ENCODE measurements around the gene SLC16A9. TPM values are rescaled to one million over a fixed set of nuclear protein-coding genes. Genes with fewer than 3 reads are reported as not detected.
"Not testable (repeated sequence)": the region's sequence is repeated elsewhere in the genome, so short reads cannot be mapped to it uniquely, and the experiment has no call there.

SLC16A9 gene
- polyA plus RNA-seq, 1 donor, result 2.6 TPM

DNA sequence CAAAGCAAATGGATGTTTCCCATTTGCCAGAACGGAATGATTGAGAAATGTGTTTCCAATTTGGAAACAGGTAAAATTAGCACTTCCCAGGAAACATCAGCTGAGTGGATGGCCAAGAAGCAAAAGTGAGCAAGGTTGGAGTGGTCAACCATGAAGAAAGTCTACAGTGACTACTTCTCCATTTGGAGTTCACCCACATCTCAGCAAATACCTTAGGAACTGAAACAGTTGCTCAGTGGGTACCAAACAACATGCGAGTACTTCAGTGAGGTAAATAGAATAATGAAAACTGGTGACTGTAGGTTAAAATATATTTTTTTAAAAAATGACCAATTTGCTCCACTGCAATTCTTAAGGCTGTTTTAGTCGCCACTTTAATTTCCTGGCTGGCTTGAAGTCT lies 57.7 kb downstream of the SLC16A9 start:
- H3K4me1 ChIP-seq (ENCODE audit: control insufficient read depth, insufficient read depth, low read length), result no peaks in the 10 kb centered on the region
- no peak for DNase-seq
- no peak overlapping the region for H3K4me3 ChIP-seq (ENCODE audit: low read length)
- H3K36me3 ChIP-seq (ENCODE audit: control insufficient read depth, insufficient read depth, low read length), result no peaks in the 10 kb centered on the region
- WGBS (ENCODE audit: insufficient coverage, low lambda C conversion rate), result 100% methylated on average over 1 of the region's 3 CpGs
- H3K27me3 ChIP-seq (ENCODE audit: control insufficient read depth, insufficient read depth, low read length), result no peaks in the 10 kb centered on the region
- no peak overlapping the region for H3K27ac ChIP-seq (ENCODE audit: low read length)
- no peaks in the 10 kb centered on the region for H3K9me3 ChIP-seq (ENCODE audit: control insufficient read depth, low read depth, low read length)

DNA sequence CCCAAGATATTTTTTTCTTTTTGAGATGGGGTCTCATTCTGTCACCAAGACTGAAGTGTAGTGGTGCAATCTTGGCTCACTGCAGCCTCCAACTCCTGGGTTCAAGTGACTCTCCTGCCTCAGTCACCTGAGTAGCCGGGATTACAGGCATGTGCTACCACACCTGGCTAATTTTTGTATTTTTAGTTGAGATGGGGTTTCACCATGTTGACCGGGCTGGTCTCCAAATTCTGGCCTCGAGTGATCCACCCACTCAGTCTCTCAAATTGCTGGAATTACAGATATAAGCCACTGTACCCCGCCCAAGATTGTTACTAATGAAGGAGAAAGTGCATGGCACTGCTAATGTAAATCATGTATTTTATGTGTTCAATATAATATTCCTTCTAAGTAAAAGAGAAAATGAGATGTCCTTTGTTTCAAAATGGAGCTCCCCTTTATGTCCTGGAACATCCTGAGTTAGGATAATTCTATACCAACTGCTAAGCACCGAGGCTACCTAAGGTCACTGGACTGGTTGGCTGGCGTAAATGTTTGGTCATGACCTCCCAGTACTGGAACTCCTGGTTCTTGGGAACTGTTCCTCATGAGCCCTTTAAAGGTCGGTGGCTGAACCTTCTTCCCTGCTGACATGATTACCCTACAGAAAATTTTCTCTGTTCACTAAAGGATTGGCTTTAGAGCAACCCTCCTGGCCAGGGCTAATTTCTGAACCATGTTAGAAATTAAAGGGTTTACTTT lies 59.9 kb downstream of the SLC16A9 start:
- Histone ChIP-seq H3K27ac (ENCODE audit: low read length) (no peak overlapping the region), H3K27me3 (ENCODE audit: control insufficient read depth, insufficient read depth, low read length) (no peaks in the 10 kb centered on the region), H3K9me3 (ENCODE audit: control insufficient read depth, low read depth, low read length) (peaks cover 6% of the 10 kb centered on the region), H3K4me1 (ENCODE audit: control insufficient read depth, insufficient read depth, low read length) (no peaks in the 10 kb centered on the region), H3K4me3 (ENCODE audit: low read length) (no peak overlapping the region), H3K36me3 (ENCODE audit: control insufficient read depth, insufficient read depth, low read length) (no peaks in the 10 kb centered on the region)
- DNase-seq, result no peak
- no CpG with 5 or more reads among the region's 7 CpGs for WGBS (ENCODE audit: insufficient coverage, low lambda C conversion rate)

DNA sequence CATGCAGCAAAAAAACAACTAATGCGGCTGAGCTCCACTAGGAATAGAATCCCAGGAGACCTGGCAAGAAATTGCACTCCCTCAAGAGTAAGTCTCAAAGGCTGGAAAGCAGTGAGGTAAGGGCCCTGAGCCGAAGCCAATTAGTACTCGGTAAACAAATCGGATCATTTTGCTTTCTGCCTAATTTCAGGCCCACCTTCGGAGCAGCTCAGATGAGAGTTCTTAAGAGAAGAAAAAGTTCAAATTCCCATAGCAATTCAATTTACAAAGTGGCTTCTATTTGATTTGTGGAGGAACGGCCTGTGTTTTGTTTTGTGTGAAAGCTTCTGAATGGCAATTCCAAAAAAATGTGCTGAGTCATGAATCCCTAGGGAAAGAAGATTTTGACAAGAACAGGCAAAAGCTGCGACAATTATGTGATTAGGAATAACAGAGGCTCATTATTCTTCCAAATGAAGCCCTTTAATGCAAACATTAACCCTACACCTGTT lies 60.9 kb downstream of the SLC16A9 start:
- peaks cover 6% of the 10 kb centered on the region for H3K9me3 ChIP-seq (ENCODE audit: control insufficient read depth, low read depth, low read length)
- no peak overlapping the region for H3K27ac ChIP-seq (ENCODE audit: low read length)
- H3K27me3 ChIP-seq (ENCODE audit: control insufficient read depth, insufficient read depth, low read length), result no peaks in the 10 kb centered on the region
- H3K4me3 ChIP-seq (ENCODE audit: low read length), result no peak overlapping the region
- DNase-seq, result no peak
- 80% methylated on average over 2 of the region's 7 CpGs for WGBS (ENCODE audit: insufficient coverage, low lambda C conversion rate)
- no peaks in the 10 kb centered on the region for H3K4me1 ChIP-seq (ENCODE audit: control insufficient read depth, insufficient read depth, low read length)
- H3K36me3 ChIP-seq (ENCODE audit: control insufficient read depth, insufficient read depth, low read length), result no peaks in the 10 kb centered on the region

DNA sequence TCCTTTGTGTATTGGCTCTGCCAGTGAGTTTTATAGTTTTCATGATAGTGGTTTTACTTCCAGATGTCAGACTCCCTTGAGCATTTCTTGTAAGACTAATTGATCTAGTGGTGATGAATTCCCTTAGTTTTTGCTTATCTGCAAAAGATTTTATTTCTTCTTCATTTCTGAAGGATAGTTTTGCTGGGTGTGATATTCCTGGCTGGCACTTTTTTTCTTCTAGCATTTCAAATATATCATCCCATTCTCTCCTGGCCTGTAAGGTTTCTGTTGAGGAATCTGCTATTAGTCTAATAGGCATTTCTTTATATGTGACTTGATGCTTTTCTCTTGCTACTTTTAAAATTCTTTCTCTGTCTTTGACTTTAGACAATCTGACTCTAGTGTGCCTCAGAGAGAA lies 64.8 kb downstream of the SLC16A9 start:
- Histone ChIP-seq H3K9me3 (ENCODE audit: control insufficient read depth, low read depth, low read length) (peaks cover 6% of the 10 kb centered on the region), H3K27ac (ENCODE audit: low read length) (no peak overlapping the region), H3K4me3 (ENCODE audit: low read length) (no peak overlapping the region), H3K36me3 (ENCODE audit: control insufficient read depth, insufficient read depth, low read length) (no peaks in the 10 kb centered on the region), H3K4me1 (ENCODE audit: control insufficient read depth, insufficient read depth, low read length) (no peaks in the 10 kb centered on the region), H3K27me3 (ENCODE audit: control insufficient read depth, insufficient read depth, low read length) (no peaks in the 10 kb centered on the region)
- no peak for DNase-seq

DNA sequence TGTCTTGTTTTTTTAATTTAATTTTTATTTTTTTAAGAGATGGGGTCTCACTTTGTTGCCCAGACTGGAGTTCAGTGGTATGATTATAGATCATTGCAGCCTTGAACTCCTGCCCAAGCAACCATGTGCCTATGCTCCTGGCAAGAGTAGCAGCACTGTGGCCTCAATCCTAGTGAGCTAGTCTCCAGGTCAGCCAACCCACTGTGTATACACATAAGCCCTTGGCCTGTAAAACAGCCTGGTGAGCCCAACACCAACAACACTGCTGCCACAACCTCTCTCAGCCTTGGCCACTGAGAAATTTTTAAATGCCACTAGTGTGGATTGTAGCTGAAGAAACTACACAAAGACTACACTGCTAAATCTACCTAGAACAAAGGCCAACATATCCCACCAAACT lies 68.0 kb downstream of the SLC16A9 start:
- H3K9me3 ChIP-seq (ENCODE audit: control insufficient read depth, low read depth, low read length); H3K27me3 ChIP-seq (ENCODE audit: control insufficient read depth, insufficient read depth, low read length); H3K4me1 ChIP-seq (ENCODE audit: control insufficient read depth, insufficient read depth, low read length); H3K27ac ChIP-seq (ENCODE audit: low read length); DNase-seq; H3K4me3 ChIP-seq (ENCODE audit: low read length); H3K36me3 ChIP-seq (ENCODE audit: control insufficient read depth, insufficient read depth, low read length): not testable (repeated sequence)

GRCh38 chr10:59635502-59636290 lies 74.0 kb downstream of the SLC16A9 start:
- H3K4me3 ChIP-seq (ENCODE audit: low read length), result no peak overlapping the region
- H3K9me3 ChIP-seq (ENCODE audit: control insufficient read depth, low read depth, low read length), result no peaks in the 10 kb centered on the region
- H3K36me3 ChIP-seq (ENCODE audit: control insufficient read depth, insufficient read depth, low read length), result no peaks in the 10 kb centered on the region
- H3K27me3 ChIP-seq (ENCODE audit: control insufficient read depth, insufficient read depth, low read length), result no peaks in the 10 kb centered on the region
- H3K27ac ChIP-seq (ENCODE audit: low read length), result no peak overlapping the region
- no peaks in the 10 kb centered on the region for H3K4me1 ChIP-seq (ENCODE audit: control insufficient read depth, insufficient read depth, low read length)
- WGBS (ENCODE audit: insufficient coverage, low lambda C conversion rate), result no CpG with 5 or more reads among the region's 1 CpG
- no peak for DNase-seq

DNA sequence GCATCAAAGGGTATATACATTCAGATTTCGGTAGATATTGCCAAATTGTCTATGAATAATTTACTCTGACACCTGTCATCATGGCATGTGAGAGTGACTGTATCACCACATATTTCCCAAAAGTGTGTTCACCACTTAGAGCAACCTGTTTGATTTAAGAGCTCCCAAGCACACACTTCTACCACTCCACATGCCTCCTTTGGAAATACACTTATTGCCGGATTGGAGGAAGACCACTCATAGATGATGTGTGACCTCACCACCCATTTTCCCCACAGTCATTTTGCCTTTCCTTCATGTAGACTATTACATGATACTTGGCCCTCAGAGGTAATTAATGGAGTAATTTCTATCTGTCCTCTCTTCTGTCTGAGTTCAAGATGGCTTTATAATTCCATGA lies 75.5 kb downstream of the SLC16A9 start:
- H3K27ac ChIP-seq (ENCODE audit: low read length), result no peak overlapping the region
- H3K27me3 ChIP-seq (ENCODE audit: control insufficient read depth, insufficient read depth, low read length), result no peaks in the 10 kb centered on the region
- no peak for DNase-seq
- H3K4me1 ChIP-seq (ENCODE audit: control insufficient read depth, insufficient read depth, low read length), result no peaks in the 10 kb centered on the region
- no peaks in the 10 kb centered on the region for H3K36me3 ChIP-seq (ENCODE audit: control insufficient read depth, insufficient read depth, low read length)
- WGBS (ENCODE audit: insufficient coverage, low lambda C conversion rate), result 100% methylated on average over 1 of the region's 2 CpGs
- no peak overlapping the region for H3K4me3 ChIP-seq (ENCODE audit: low read length)
- no peaks in the 10 kb centered on the region for H3K9me3 ChIP-seq (ENCODE audit: control insufficient read depth, low read depth, low read length)

- Histone ChIP-seq H3K27ac (ENCODE audit: low read length) (no peak overlapping the region), H3K4me3 (ENCODE audit: low read length) (no peak overlapping the region), H3K36me3 (ENCODE audit: control insufficient read depth, insufficient read depth, low read length) (no peaks in the 10 kb centered on the region), H3K27me3 (ENCODE audit: control insufficient read depth, insufficient read depth, low read length) (no peaks in the 10 kb centered on the region), H3K9me3 (ENCODE audit: control insufficient read depth, low read depth, low read length) (no peaks in the 10 kb centered on the region), H3K4me1 (ENCODE audit: control insufficient read depth, insufficient read depth, low read length) (peaks cover 3% of the 10 kb centered on the region)
- no peak for DNase-seq
- WGBS (ENCODE audit: insufficient coverage, low lambda C conversion rate), result no CpG with 5 or more reads among the region's 2 CpGs
These were observed 76.6 kb downstream of the SLC16A9 start for GRCh38 chr10:59633063-59633462.

GRCh38 chr10:59631882-59632807 lies 77.5 kb downstream of the SLC16A9 start:
- peaks cover 3% of the 10 kb centered on the region for H3K4me1 ChIP-seq (ENCODE audit: control insufficient read depth, insufficient read depth, low read length)
- no peak overlapping the region for H3K4me3 ChIP-seq (ENCODE audit: low read length)
- WGBS (ENCODE audit: insufficient coverage, low lambda C conversion rate), result 75% methylated on average over 1 of the region's 4 CpGs
- no peaks in the 10 kb centered on the region for H3K36me3 ChIP-seq (ENCODE audit: control insufficient read depth, insufficient read depth, low read length)
- no peaks in the 10 kb centered on the region for H3K9me3 ChIP-seq (ENCODE audit: control insufficient read depth, low read depth, low read length)
- no peak overlapping the region for H3K27ac ChIP-seq (ENCODE audit: low read length)
- no peak for DNase-seq
- no peaks in the 10 kb centered on the region for H3K27me3 ChIP-seq (ENCODE audit: control insufficient read depth, insufficient read depth, low read length)

DNA sequence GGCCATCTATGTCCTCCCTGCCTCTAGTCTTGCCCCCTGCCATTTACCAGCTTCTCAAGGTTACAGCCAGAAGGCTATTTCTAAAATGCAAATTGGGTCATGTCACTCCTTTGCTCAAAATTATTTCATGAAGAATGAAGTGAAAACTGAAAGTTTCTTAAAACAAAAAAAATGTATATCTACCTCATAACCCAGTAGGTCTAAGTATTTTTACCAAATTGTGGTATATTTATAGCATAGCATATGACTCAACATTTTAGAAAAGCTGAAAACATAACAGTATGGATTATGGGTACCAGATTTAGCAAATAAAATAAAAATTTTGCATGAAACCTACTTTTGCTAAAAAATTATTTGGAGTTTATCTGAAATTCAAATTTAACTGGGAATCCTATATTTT lies 78.4 kb downstream of the SLC16A9 start:
- Histone ChIP-seq H3K4me1 (ENCODE audit: control insufficient read depth, insufficient read depth, low read length) (peaks cover 3% of the 10 kb centered on the region), H3K4me3 (ENCODE audit: low read length) (no peak overlapping the region), H3K27ac (ENCODE audit: low read length) (no peak overlapping the region), H3K9me3 (ENCODE audit: control insufficient read depth, low read depth, low read length) (no peaks in the 10 kb centered on the region), H3K36me3 (ENCODE audit: control insufficient read depth, insufficient read depth, low read length) (no peaks in the 10 kb centered on the region), H3K27me3 (ENCODE audit: control insufficient read depth, insufficient read depth, low read length) (no peaks in the 10 kb centered on the region)
- DNase-seq, result no peak
